Activated CD8-positive, alpha-beta memory T cell treated with anti-CD3 and anti-CD28 coated beads, Interleukin-2, amount 10 ng/mL, durations not matched to agents 7 days and 5 days (primary cell): ENCODE measurements around the gene GCAT. TPM values are rescaled to one million over a fixed set of nuclear protein-coding genes. Genes with fewer than 3 reads are reported as not detected.

Source experiments
- ATAC-seq: fragments of 150-1000 bp; cut with Tn5 transposase; one replicate; pipeline ENCODE4 v1.10.0; 2021; ENCODE audit warnings: moderate library complexity
- CTCF ChIA-PET: fragments of 350-600 bp; sonication (Branson Sonifier 250); formaldehyde crosslinking; loops from one replicate; lab custom pipeline; 2021; ENCODE audit warnings: antibody characterized with exemption; lab: Charles Lee
- DNase-seq: peaks from one replicate; pipeline ENCODE4 v3.0.0-alpha.2; 2020
- H3K27ac Mint-ChIP-seq: one replicate; pipeline ENCODE4 v1.8.0; 2021; ENCODE audit warnings: mild to moderate bottlenecking, mixed read lengths
- H3K27me3 Mint-ChIP-seq: one replicate; pipeline ENCODE4 v1.8.0; 2021; ENCODE audit warnings: mixed read lengths
- H3K36me3 Mint-ChIP-seq: one replicate; pipeline ENCODE4 v1.8.0; 2021; ENCODE audit warnings: mild to moderate bottlenecking, mixed read lengths
- H3K4me1 Mint-ChIP-seq: one replicate; pipeline ENCODE4 v1.8.0; 2021; ENCODE audit warnings: mixed read lengths
- H3K4me3 Mint-ChIP-seq: one replicate; pipeline ENCODE4 v1.8.0; 2021; ENCODE audit warnings: mild to moderate bottlenecking, moderate library complexity, mixed read lengths
- H3K9me3 Mint-ChIP-seq: one replicate; pipeline ENCODE4 v1.8.0; 2022; ENCODE audit warnings: low read depth, mixed read lengths
- total RNA-seq, 2 experiments: library from RNA; stranded (reverse); gene quantifications; one replicate each; pipeline ENCODE4 v1.2.3, GENCODE V29; 2021

Gene GCAT
- total RNA-seq, 2 experiments from 2014 or later = 14.9 to 18.3 TPM

DNA sequence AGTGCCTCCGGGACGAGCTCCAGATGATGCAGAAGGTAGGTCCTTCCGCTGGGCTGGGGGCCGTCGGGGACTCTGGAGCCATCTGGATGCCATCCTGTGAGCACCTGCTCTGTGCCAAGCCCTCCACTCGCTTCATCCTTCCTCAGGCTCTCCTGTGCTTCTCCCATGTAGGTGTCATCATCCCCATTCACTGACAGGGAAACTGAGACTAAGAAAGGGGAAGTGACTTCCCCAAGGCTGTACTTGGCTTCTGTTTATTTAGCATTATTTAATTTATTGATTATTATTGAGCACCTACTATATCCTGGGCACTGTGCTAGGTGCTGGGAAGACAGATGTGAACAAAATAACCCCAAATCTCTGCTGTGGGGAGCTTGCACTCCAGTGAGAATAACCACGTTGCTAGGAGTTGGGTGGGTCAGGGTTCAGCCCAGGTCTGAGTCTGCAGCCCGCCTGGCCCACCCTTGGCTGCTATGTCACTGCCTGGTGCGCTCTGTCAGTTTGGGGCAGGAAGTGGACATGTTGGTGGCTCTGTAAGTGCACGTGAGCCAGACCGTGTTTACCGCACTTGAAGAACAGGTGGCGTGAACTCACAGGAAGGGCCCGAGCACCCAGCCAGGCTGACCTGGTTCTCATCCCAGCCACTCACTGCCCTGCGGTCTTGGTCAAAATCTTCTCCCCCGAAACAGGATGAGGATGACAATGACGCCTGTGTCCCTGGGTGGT, 35.9 kb upstream of the GCAT start:
- no peak overlapping the region for H3K4me3 Mint-ChIP-seq
- no peak overlapping the region for H3K27ac Mint-ChIP-seq
- no peaks in the 10 kb centered on the region for H3K4me1 Mint-ChIP-seq
- H3K36me3 Mint-ChIP-seq = peaks cover 7% of the 10 kb centered on the region
- no peak for DNase-seq
- H3K27me3 Mint-ChIP-seq = no peaks in the 10 kb centered on the region
- no peaks in the 10 kb centered on the region for H3K9me3 Mint-ChIP-seq
- CTCF ChIA-PET = no interaction called here
- ATAC-seq = no peak

DNA sequence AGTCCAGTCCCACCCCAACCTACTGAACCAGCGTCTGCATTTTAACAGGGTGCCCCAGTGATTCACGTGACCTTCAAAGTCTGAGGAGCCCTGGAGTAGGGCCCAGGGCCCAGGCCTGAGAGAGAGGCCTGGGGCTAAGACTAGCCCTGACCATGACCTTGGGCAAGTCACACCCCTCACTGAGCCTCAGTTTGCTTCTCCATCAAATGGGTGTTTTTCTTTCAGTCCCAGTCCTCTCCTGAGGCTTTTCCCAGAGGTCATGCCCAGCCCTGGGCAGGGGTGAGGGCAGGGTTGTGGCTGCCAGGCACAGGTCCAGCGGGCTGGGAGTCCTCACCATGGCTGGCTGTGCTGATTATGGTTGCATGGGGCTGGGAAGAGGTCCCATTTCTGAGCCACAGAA, 33.0 kb upstream of the GCAT start:
- no peaks in the 10 kb centered on the region for H3K27me3 Mint-ChIP-seq
- H3K9me3 Mint-ChIP-seq = no peaks in the 10 kb centered on the region
- no peak for DNase-seq
- no peak for ATAC-seq
- CTCF ChIA-PET = no interaction called here
- H3K27ac Mint-ChIP-seq = no peak overlapping the region
- H3K4me1 Mint-ChIP-seq = no peaks in the 10 kb centered on the region
- H3K36me3 Mint-ChIP-seq = peaks cover 7% of the 10 kb centered on the region
- H3K4me3 Mint-ChIP-seq = no peak overlapping the region

DNA sequence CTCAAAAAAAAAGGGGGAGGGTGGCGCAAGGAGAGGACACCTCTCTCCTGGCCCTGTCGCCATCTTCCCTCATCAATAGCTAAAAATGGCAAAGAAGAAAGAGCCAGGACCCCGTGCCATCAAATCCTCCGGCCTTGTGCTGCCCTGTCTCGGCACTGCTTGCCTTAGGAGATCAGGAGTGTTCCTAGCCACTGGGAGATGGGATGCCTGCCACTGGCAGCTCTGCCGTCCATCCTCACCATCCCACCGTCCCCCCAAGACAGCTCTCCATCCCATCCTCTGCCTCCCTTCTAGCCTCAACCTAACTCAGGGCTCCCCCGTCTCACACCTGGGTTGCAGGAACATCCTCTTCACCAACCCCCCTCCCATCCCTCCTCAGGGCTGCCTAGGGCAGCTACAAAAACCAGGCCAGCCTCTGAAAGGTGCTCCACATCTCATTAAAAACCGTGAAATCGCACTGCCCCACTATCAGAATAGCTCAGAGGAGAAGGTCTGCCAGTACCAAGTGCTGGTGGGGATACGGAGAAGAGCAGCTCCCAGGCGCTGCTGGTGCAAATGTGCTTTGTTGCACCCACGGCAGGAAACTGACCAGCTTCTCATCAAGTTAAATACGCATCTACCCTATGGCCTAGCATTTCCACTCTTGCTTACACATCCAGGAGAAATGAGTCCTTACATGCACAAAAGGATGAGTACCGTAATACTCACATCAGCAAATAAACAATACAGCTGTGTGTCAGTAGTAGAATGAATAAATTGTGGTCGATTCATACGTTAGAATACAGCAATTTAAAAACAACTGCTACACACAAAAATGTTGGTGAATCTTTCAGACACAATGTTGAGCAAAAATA, 31.7 kb upstream of the GCAT start:
- no peaks in the 10 kb centered on the region for H3K9me3 Mint-ChIP-seq
- H3K27ac Mint-ChIP-seq = no peak overlapping the region
- ATAC-seq (no peak), DNase-seq (no peak)
- no peak overlapping the region for H3K4me3 Mint-ChIP-seq
- no peaks in the 10 kb centered on the region for H3K27me3 Mint-ChIP-seq
- H3K36me3 Mint-ChIP-seq = peaks cover 7% of the 10 kb centered on the region
- CTCF ChIA-PET = no interaction called here
- no peaks in the 10 kb centered on the region for H3K4me1 Mint-ChIP-seq

DNA sequence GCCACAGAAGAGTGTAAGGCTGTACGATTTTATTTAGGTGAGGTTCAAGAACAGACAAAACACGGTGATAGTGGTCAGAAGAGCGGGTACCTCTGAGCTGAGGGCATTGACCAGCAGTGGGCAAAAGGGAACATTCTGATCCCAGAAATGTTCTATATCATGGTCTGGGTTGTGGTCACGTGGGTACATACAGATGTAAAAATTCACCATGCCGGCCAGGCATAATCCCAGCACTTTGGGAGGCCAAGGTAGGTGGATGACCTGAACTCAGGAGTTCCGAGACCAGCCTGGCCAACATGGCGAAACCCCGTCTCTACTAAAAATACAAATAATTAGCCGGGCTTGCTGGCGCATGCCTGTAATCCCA, 31.1 kb upstream of the GCAT start:
- CTCF ChIA-PET = no interaction called here
- H3K27me3 Mint-ChIP-seq = no peaks in the 10 kb centered on the region
- no peak for ATAC-seq
- no peak overlapping the region for H3K4me3 Mint-ChIP-seq
- H3K9me3 Mint-ChIP-seq = no peaks in the 10 kb centered on the region
- H3K27ac Mint-ChIP-seq = no peak overlapping the region
- DNase-seq = no peak
- peaks cover 7% of the 10 kb centered on the region for H3K36me3 Mint-ChIP-seq
- H3K4me1 Mint-ChIP-seq = no peaks in the 10 kb centered on the region

DNA sequence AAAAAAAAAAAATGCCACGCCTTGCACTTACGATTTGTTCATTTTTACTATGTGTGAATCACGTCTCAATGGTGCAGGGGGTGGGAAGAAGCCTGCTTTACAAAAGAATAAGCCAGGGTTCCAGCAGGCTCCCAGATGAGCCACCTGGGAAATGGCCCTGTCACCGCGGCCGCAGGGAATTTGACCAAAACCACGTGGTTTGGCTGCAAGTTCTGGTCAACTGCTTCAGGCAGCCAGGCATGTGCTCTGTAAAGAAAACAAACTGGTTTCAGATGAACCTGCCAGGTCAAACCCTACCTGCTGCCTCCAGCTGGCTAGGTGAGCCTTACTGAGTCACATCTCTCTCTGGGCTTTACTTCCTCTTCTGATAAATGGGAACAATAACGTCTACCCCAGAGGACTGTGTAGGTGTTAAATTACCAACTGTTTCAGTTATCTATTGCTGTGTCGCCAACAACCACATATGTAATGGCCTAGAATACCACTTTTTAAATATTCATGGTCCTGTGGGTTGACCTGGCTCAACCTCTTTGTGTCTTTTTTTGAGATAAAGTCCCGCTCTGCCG, 30.5 kb upstream of the GCAT start:
- CTCF ChIA-PET = no interaction called here
- ATAC-seq (no peak), DNase-seq (no peak)
- Mint-ChIP-seq H3K36me3 (peaks cover 7% of the 10 kb centered on the region), H3K27ac (no peak overlapping the region), H3K4me1 (no peaks in the 10 kb centered on the region), H3K4me3 (no peak overlapping the region), H3K9me3 (no peaks in the 10 kb centered on the region), H3K27me3 (no peaks in the 10 kb centered on the region)

DNA sequence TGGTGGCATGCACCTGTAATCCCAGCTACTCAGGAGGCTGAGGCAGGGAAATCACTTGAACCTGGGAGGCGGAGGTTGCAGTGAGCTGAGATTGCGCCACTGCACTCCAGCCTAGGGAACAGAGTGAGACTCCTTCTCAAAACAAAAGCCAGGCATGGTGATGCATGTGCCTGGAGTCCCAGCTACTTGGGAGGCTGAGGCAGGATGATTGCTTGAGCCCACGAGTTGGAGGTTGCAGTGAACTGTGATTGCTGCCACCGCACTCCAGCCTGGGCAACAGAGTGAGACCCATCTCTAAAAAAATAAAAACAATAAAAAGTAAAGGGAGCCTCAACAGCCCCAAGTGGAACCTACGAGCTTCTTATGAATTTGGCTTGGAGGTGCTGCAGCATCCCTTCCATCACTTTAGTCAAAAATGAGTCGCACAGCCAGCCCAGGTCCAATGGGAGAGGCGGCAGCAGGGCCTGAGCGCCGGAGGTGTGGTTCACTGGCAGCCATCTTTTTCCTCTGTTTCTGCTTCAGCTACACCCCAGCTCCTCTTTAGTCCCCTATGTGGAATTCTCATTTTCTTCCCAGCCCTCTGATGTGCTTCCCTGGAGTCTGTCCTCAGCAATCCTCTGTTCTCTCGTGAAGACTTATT, 29.2 kb upstream of the GCAT start:
- no peaks in the 10 kb centered on the region for H3K9me3 Mint-ChIP-seq
- DNase-seq (no peak), ATAC-seq (no peak)
- peaks cover 2% of the 10 kb centered on the region for H3K36me3 Mint-ChIP-seq
- no peaks in the 10 kb centered on the region for H3K4me1 Mint-ChIP-seq
- CTCF ChIA-PET = interaction anchor here (0.6 kb wide), 2 partner anchors 18 to 100 kb away, joined by 3 read pairs; no protein-coding TSS in a partner anchor
- H3K27me3 Mint-ChIP-seq = no peaks in the 10 kb centered on the region
- H3K27ac Mint-ChIP-seq = no peak overlapping the region
- no peak overlapping the region for H3K4me3 Mint-ChIP-seq

DNA sequence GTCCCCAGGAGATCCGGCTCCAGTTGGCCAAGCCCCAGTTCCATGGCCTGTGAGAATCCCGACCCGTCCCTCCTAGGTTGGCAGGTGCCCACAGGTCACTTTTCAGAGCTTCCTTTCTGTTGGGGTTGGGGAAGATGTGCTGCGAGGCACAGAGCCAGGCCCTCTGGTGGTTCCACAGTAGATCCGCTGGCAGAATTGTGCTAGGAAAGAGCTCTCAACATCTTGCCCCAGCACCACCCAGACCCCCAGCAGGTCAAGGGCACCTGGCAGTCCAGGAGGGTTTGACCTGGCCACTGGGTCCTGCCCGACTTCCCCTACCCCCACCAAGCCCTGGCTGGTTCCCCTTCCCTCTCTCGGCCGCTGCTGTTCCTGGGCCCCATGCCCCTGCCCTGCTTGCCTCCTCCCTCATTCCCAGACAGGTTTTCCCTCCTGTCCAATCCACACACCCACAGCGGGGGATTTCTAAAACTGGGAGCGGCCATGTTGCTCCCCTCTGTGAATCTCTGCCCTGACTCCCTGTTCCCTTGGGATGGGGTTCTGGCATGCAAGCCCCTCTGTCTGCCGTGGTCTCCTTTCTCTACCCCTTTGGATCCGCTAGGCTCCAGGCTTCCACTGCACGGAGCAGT, 26.2 kb upstream of the GCAT start:
- CTCF ChIA-PET = no interaction called here
- H3K9me3 Mint-ChIP-seq = no peaks in the 10 kb centered on the region
- no peak for DNase-seq
- no peaks in the 10 kb centered on the region for H3K4me1 Mint-ChIP-seq
- no peaks in the 10 kb centered on the region for H3K27me3 Mint-ChIP-seq
- no peaks in the 10 kb centered on the region for H3K36me3 Mint-ChIP-seq
- no peak overlapping the region for H3K4me3 Mint-ChIP-seq
- H3K27ac Mint-ChIP-seq = no peak overlapping the region
- ATAC-seq = no peak

DNA sequence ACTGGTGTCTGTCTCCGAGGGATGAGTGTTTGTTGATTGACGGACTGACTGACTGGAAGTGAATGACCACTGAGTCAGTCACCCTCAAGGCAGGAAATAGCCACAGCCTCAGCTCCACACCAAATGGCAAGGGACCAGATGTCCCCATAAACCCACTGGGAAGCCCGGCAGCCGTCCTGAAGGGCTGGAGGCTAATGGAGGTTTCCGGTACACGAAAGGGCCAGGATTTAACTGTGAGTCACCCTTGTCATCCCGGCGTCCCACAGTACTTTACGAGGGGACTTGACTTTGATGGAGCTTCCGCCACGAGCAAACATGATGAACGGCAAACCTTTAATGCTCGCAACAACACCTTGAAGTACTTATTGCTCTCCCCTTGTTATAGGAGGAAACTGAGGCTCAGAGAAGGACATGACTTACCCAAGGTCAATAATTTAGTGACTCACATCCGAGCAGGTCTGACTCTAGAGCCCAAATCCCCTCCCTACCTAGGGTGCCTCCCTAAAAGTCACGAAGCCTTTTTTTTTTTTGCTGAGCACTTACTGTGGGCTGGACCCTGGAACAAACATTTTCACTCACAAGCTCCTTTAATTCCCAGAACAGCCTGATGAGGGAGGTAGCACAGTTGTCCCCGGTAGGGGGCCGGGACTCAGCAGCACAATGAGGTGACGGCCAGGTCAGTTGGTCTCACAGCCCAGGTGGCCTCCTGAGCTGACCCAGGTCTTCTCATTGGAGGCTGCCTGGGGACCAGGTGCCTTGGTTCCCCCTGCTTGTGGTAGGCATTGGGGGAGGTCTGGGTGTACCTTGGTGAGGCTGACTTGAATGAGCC, 25.2 kb upstream of the GCAT start:
- DNase-seq = no peak
- no peaks in the 10 kb centered on the region for H3K27me3 Mint-ChIP-seq
- H3K9me3 Mint-ChIP-seq = no peaks in the 10 kb centered on the region
- ATAC-seq = no peak
- no peaks in the 10 kb centered on the region for H3K4me1 Mint-ChIP-seq
- no peaks in the 10 kb centered on the region for H3K36me3 Mint-ChIP-seq
- no peak overlapping the region for H3K27ac Mint-ChIP-seq
- CTCF ChIA-PET = interaction anchor here (1.1 kb wide), 1 partner anchor 152 kb away, joined by 3 read pairs; no protein-coding TSS in a partner anchor
- H3K4me3 Mint-ChIP-seq = no peak overlapping the region

DNA sequence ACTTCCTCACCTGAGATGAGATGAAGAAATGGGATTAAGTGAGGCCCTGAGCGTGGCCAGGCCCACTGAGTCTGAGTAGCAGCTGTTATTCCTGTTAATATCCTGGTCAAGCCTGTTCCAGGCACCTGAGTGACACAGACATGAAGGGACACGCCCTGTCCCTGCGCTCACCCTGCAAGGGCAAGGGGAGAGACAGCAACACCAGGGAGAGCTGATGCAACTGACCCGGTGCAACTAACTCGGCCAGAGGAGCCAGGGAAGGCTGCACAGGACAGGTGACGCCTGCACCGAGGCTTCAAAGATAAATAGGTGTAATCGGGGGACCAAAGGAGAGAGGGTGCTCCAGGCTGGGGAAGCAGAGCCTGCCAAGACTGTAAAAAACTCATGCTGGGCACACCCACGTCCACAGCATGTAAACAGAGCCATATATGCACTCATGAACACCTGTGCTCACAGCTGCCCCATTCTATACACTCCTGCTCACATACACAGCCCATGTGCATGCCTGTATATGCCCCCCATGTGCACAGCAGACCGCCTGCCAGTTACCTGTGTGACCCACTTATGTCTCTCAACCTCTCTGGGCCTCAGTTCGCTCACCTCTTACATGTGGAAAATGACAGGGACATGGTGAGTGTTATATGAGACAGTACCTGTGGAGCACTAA, 22.8 kb upstream of the GCAT start:
- no peak overlapping the region for H3K4me3 Mint-ChIP-seq
- no peak for ATAC-seq
- H3K36me3 Mint-ChIP-seq = no peaks in the 10 kb centered on the region
- no peak overlapping the region for H3K27ac Mint-ChIP-seq
- CTCF ChIA-PET = no interaction called here
- H3K27me3 Mint-ChIP-seq = no peaks in the 10 kb centered on the region
- no peaks in the 10 kb centered on the region for H3K9me3 Mint-ChIP-seq
- DNase-seq = no peak
- H3K4me1 Mint-ChIP-seq = no peaks in the 10 kb centered on the region

DNA sequence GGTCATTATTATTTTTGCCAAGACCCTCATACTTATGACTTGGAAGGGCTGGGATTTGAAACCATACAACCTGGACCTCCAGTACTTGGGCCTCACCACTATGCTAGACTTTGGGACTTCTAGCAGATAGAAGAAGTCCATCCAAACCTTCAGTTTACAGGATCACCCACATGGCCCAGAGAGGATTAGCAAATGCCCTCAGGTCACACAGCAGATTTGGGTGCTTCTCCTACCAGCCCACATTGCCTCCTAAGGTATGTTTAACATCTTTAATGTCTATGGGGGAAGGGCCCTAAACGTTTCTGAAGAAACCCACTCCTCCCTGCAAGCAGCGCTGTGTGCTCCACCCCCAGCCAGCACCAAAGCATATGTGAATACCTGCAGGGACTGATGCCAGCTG, 17.5 kb upstream of the GCAT start:
- Mint-ChIP-seq H3K27me3 (peaks cover 2% of the 10 kb centered on the region), H3K4me1 (no peaks in the 10 kb centered on the region), H3K4me3 (no peak overlapping the region), H3K36me3 (no peaks in the 10 kb centered on the region), H3K27ac (no peak overlapping the region), H3K9me3 (no peaks in the 10 kb centered on the region)
- ATAC-seq (no peak), DNase-seq (no peak)
- CTCF ChIA-PET = no interaction called here

DNA sequence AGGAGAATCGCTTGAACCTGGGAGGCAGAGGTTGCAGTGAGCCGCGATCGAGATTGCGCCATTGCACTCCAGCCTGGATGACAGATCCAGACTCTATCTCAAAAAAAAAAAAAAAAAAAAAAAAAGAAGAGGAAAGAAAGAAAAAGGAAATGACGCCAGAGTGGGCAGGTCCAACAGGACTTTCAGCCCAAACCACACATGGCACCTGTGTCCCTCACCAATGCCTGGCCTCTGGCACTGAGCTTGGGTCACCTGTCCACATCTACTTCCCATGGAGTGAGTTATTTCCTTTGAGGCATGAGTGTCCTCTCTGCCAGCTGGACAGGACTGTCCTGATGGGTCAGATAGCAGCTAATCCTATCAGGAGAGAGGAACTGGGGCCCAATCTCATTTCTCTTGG, 15.2 kb upstream of the GCAT start:
- no peak overlapping the region for H3K27ac Mint-ChIP-seq
- H3K9me3 Mint-ChIP-seq = no peaks in the 10 kb centered on the region
- no peaks in the 10 kb centered on the region for H3K4me1 Mint-ChIP-seq
- CTCF ChIA-PET = interaction anchor here (0.7 kb wide), 1 partner anchor 172 kb away, joined by 3 read pairs; no protein-coding TSS in a partner anchor
- no peak overlapping the region for H3K4me3 Mint-ChIP-seq
- ATAC-seq (no peak), DNase-seq (no peak)
- H3K36me3 Mint-ChIP-seq = no peaks in the 10 kb centered on the region
- peaks cover 2% of the 10 kb centered on the region for H3K27me3 Mint-ChIP-seq

DNA sequence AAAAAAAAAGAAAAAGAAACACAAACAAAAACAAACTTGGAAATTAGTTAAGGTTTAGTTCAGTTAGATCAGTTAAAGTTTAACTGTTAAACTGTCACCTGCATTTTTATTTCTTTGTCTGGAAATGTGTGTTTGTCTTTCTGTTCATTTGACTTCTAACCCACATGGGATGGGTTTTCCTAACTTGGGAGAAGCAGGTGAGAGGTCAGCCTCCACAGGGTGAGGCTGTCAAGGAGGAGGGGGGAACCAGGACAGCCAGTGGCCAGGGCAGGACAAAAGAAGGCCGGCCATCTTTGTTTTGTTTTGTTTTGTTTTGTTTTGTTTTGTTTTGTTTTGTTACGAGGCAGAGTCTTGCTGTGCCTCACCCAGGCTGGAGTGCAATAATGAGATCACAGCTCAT, 13.4 kb upstream of the GCAT start:
- Mint-ChIP-seq H3K27me3 (peaks cover 10% of the 10 kb centered on the region), H3K9me3 (no peaks in the 10 kb centered on the region), H3K4me1 (no peaks in the 10 kb centered on the region), H3K27ac (no peak overlapping the region), H3K36me3 (no peaks in the 10 kb centered on the region), H3K4me3 (no peak overlapping the region)
- CTCF ChIA-PET = no interaction called here
- DNase-seq (no peak), ATAC-seq (no peak)
